Measurements from ENCODE around the gene IGFL2.

DNA sequence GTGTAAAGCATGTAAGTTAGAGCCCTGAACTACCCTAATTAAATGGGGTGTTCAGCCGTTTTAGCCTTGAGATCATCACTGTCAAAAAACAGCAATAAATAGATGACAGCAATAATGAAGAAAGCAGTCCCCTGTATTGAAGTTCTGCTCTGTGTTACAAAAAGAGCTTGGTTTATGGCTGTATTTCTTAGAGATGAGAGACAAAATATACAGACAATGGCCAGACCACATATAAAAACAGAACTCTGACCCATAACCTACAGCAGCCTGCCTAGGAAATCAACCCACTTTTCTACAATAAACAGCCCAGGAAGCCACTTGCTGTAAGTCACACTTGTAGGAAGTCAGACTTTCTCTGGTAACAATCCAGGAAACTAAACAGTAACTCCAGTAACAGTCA is 34.3 kb upstream of the IGFL2 start:
- TF ChIP-seq SIN3A (IDR thresholded peaks at IDR 0.05; ENCODE audit: borderline replicate concordance, insufficient read depth, low read depth, low read length) (no peak), POLR2AphosphoS5 (IDR thresholded peaks at IDR 0.05; ENCODE audit: low read depth, low read length) (no peak)
- TF ChIP-seq, protein P1, sequence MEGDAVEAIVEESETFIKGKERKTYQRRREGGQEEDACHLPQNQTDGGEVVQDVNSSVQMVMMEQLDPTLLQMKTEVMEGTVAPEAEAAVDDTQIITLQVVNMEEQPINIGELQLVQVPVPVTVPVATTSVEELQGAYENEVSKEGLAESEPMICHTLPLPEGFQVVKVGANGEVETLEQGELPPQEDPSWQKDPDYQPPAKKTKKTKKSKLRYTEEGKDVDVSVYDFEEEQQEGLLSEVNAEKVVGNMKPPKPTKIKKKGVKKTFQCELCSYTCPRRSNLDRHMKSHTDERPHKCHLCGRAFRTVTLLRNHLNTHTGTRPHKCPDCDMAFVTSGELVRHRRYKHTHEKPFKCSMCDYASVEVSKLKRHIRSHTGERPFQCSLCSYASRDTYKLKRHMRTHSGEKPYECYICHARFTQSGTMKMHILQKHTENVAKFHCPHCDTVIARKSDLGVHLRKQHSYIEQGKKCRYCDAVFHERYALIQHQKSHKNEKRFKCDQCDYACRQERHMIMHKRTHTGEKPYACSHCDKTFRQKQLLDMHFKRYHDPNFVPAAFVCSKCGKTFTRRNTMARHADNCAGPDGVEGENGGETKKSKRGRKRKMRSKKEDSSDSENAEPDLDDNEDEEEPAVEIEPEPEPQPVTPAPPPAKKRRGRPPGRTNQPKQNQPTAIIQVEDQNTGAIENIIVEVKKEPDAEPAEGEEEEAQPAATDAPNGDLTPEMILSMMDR (IDR thresholded peaks at IDR 0.05), result no peak
- TF ChIP-seq, protein P2, sequence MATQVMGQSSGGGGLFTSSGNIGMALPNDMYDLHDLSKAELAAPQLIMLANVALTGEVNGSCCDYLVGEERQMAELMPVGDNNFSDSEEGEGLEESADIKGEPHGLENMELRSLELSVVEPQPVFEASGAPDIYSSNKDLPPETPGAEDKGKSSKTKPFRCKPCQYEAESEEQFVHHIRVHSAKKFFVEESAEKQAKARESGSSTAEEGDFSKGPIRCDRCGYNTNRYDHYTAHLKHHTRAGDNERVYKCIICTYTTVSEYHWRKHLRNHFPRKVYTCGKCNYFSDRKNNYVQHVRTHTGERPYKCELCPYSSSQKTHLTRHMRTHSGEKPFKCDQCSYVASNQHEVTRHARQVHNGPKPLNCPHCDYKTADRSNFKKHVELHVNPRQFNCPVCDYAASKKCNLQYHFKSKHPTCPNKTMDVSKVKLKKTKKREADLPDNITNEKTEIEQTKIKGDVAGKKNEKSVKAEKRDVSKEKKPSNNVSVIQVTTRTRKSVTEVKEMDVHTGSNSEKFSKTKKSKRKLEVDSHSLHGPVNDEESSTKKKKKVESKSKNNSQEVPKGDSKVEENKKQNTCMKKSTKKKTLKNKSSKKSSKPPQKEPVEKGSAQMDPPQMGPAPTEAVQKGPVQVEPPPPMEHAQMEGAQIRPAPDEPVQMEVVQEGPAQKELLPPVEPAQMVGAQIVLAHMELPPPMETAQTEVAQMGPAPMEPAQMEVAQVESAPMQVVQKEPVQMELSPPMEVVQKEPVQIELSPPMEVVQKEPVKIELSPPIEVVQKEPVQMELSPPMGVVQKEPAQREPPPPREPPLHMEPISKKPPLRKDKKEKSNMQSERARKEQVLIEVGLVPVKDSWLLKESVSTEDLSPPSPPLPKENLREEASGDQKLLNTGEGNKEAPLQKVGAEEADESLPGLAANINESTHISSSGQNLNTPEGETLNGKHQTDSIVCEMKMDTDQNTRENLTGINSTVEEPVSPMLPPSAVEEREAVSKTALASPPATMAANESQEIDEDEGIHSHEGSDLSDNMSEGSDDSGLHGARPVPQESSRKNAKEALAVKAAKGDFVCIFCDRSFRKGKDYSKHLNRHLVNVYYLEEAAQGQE (IDR thresholded peaks at IDR 0.05; ENCODE audit: insufficient read depth in 1 of 2, low read depth in 2 of 2, low read length in 1 of 2), result no peak

Measured in Panc1 (cell line).